Colonic mucosa (tissue), 4 donors: ENCODE measurements around the gene ZNF440. TPM values are rescaled to one million over a fixed set of nuclear protein-coding genes. Genes with fewer than 3 reads are reported as not detected.

Experiments
- DNase-seq: peaks from one replicate; pipeline ENCODE4 v3.0.0-alpha.2; 2020
- H3K27ac ChIP-seq: fragments of 200-600 bp; one replicate; pipeline ENCODE4 v1.8.0; 2021
- H3K27me3 ChIP-seq: fragments of 200-600 bp; one replicate; pipeline ENCODE4 v1.8.0; 2021
- H3K36me3 ChIP-seq: fragments of 200-600 bp; one replicate; pipeline ENCODE4 v1.8.0; 2021
- H3K4me1 ChIP-seq: fragments of 200-600 bp; one replicate; pipeline ENCODE4 v1.8.0; 2021; ENCODE audit warnings: mild to moderate bottlenecking
- H3K4me3 ChIP-seq: fragments of 200-600 bp; one replicate; pipeline ENCODE4 v1.8.0; 2021
- H3K9ac ChIP-seq, 2 donors: one replicate each; pipeline ENCODE4 v1.7.0; 2013; ENCODE audit warnings: control low read depth in 2 of 2, low read depth in 2 of 2, low read length in 2 of 2
- H3K9me3 ChIP-seq: fragments of 200-600 bp; one replicate; pipeline ENCODE4 v1.8.0; 2021
- intact Hi-C: fragments of 100-400 bp; cut with DNase I; formaldehyde crosslinking; loops from one replicate; pipeline ENCODE4 v1.14.1; 2022
- total RNA-seq, 2 donors: library from RNA; stranded (reverse); fragmentation: NEBNext Ultra II Directional in 1 of 2; extraction: Animal tissue kit (Norgen Biotek cat#: 25700) in 1 of 2; gene quantifications; one replicate each; pipeline ENCODE4 v1.2.1, GENCODE V29; 2021
- TF ChIP-seq, protein P1 (sequence below): fragments of 200-600 bp; IDR thresholded peaks from one replicate; pipeline ENCODE4 v1.8.0; 2022; ENCODE audit warnings: antibody characterized with exemption, mild to moderate bottlenecking
- donor health status: healthy.
- donor health status: DM: no; HTN: no; CAD: no.
- donor health status: DM: no; HTN: no; CAD: no.

Gene ZNF440
- total RNA-seq, 2 donors from 2014 or later = 31.4 to 32.2 TPM

DNA sequence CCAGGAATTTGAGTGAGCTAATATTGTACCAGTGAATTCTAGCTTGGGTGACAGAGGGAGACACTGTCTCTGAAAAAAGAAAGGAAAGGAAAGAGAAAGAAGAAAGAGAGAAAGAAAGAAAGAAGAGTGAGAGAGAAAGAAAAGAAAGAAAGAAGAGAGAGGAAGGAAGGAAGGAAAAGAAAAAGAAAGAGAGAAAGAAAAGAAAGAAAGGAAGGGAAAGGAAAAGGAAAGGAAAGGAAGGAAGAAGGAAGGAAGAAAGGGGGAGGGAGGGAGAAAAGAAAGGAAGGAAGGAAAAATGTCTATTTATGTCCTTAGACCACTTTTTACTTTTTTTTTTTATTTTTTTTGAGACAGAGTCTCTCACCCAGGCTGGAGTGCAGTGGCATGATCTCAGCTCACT lies 21.1 kb upstream of the ZNF440 start:
- intact Hi-C loops = no loop called here
- no peak for DNase-seq
- TF ChIP-seq, protein P1, sequence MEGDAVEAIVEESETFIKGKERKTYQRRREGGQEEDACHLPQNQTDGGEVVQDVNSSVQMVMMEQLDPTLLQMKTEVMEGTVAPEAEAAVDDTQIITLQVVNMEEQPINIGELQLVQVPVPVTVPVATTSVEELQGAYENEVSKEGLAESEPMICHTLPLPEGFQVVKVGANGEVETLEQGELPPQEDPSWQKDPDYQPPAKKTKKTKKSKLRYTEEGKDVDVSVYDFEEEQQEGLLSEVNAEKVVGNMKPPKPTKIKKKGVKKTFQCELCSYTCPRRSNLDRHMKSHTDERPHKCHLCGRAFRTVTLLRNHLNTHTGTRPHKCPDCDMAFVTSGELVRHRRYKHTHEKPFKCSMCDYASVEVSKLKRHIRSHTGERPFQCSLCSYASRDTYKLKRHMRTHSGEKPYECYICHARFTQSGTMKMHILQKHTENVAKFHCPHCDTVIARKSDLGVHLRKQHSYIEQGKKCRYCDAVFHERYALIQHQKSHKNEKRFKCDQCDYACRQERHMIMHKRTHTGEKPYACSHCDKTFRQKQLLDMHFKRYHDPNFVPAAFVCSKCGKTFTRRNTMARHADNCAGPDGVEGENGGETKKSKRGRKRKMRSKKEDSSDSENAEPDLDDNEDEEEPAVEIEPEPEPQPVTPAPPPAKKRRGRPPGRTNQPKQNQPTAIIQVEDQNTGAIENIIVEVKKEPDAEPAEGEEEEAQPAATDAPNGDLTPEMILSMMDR = no peak
- H3K36me3 ChIP-seq = no peaks in the 10 kb centered on the region
- no peak overlapping the region for H3K4me3 ChIP-seq
- H3K27me3 ChIP-seq = no peaks in the 10 kb centered on the region
- no peak overlapping the region for H3K9ac ChIP-seq
- no peaks in the 10 kb centered on the region for H3K9me3 ChIP-seq
- no peak overlapping the region for H3K27ac ChIP-seq
- peaks cover 4% of the 10 kb centered on the region for H3K4me1 ChIP-seq

DNA sequence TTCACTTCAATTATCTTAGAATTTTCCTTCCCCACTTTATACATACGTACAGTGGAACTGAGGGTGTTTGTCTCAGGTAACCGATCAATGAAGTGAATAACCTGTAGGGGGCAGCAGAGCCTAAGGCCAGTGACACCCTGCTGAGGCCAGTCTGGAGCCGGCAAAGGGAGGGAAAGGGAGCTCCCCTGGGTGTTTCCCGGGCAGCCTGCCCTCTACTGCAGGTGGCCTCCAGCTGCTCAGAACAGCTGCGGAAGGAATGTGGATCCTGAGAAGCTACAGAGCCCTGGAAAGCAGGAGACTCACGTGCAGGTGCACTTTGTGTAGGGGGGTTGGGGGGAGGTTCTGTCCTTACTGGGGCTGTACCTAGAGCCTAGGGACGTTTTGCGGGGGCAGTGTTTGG lies 16.6 kb upstream of the ZNF440 start:
- H3K36me3 ChIP-seq = no peaks in the 10 kb centered on the region
- H3K4me1 ChIP-seq = peaks cover 6% of the 10 kb centered on the region
- TF ChIP-seq, protein P1 = peak; percentile 75
- intact Hi-C loops = loop anchor here (5.0 kb wide), 2 partner anchors 190 to 345 kb away; partner anchors contain the start of gene ZNF20
- H3K4me3 ChIP-seq = no peak overlapping the region
- no peaks in the 10 kb centered on the region for H3K27me3 ChIP-seq
- no peak overlapping the region for H3K9ac ChIP-seq
- H3K9me3 ChIP-seq = no peaks in the 10 kb centered on the region
- DNase-seq = peak; percentile 96
- peak overlapping the region; percentile 70 for H3K27ac ChIP-seq

DNA sequence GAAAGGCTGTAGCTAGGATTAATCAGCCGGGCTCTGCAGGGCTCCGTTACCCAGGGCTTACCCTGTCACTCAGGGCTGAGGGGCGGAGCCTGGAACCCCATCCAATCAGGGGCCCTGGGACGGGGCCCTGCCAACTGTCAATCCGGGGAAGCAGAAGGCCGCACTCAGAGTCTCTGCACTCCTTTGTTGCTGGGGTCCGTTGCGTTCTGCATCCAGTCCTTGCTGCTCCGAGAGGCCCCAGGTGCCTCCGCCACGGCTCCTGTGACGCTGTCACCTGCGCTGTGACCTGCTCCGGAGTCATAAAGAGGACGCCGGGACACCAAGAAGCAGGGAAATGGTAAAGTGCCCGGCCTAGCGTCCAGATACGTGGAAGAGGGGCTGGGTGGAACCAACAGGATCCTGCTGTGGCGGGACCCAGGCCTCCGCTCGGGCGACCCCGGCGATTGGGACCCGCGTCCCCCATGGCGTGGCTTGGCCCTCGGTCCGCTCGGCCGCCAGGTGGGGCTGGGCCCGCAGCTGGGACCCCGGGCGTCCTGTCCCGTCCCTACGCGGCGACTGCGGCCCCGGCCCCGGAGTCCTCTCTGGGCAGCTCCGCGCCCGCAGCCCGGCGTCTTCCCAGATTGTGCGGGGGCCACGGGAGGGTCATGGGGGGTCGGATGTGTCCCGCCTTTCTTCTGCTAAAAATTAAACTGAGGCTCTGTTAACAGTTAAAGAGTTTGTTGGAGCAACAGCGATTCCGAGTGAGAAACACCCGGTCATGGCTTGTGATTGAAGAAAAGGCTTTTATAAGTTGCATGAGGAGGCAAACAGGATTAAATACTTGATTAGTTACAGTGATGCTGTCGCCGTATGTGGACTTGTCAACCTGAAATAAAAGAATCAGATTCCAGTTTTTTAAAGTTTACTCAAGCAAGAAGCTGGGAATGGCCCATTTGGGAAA lies 15.4 kb upstream of the ZNF440 start, which contains the start of gene ZNF491:
Gene ZNF491 (plus strand): TSS at position 133 of the 940 bp plus-strand sequence. CDS start 7,431 bp downstream, outside the sequence.
- no peaks in the 10 kb centered on the region for H3K36me3 ChIP-seq
- H3K27ac ChIP-seq = peak within 1 kb of the TSS; percentile 70
- intact Hi-C loops = loop anchor here (5.0 kb wide), 2 partner anchors 189 to 344 kb away; partner anchors contain the start of gene ZNF20
- H3K27me3 ChIP-seq = no peaks in the 10 kb centered on the region
- H3K4me3 ChIP-seq = peak within 1 kb of the TSS; percentile 80
- TF ChIP-seq, protein P1 = no peak
- DNase-seq = peak; percentile 97
- peaks cover 6% of the 10 kb centered on the region for H3K4me1 ChIP-seq
- peak within 1 kb of the TSS; percentile 67 to 87 for H3K9ac ChIP-seq
- no peaks in the 10 kb centered on the region for H3K9me3 ChIP-seq

DNA sequence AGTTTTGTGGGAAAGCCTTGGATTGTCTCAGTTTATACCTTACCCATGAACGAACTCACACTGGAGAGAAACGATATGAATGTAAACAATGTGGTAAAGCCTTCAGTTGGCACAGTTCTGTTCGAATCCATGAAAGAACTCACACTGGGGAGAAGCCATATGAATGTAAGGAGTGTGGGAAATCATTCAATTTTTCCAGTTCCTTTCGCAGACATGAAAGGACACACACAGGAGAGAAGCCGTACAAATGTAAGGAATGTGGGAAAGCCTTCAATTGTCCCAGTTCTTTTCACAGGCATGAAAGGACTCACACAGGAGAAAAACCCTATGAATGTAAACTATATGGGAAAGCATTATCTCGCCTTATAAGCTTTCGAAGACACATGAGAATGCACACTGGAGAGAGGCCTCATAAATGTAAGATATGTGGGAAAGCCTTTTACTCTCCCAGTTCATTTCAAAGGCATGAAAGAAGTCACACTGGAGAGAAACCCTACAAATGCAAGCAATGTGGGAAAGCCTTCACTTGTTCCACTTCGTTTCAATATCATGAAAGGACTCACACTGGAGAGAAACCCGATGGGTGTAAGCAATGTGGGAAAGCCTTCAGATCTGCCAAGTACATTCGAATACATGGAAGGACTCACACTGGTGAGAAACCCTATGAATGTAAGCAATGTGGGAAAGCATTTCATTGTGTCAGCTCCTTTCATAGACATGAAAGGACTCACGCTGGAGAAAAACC lies 7.5 kb upstream of the ZNF440 start:
- intact Hi-C loops = no loop called here
- Histone ChIP-seq H3K9ac (no peak overlapping the region), H3K27me3 (no peaks in the 10 kb centered on the region), H3K9me3 (peaks cover 17% of the 10 kb centered on the region), H3K4me3 (no peak overlapping the region), H3K36me3 (no peaks in the 10 kb centered on the region), H3K27ac (no peak overlapping the region), H3K4me1 (no peaks in the 10 kb centered on the region)
- DNase-seq = no peak
- TF ChIP-seq, protein P1 = no peak

DNA sequence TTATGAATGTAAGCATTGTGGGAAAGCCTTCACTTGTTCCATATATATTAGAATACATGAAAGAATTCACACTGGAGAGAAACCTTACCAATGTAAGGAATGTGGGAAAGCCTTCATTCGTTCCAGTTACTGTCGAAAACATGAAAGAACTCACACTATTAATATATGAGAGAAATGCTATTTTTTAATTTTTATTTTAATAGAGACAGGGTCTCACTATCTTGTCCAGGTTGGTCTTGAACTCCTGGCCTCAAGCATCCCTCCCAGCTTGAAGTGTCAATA lies 7.0 kb upstream of the ZNF440 start:
- Histone ChIP-seq H3K9ac (no peak overlapping the region), H3K9me3 (peaks cover 17% of the 10 kb centered on the region), H3K36me3 (no peaks in the 10 kb centered on the region), H3K4me1 (no peaks in the 10 kb centered on the region), H3K27ac (no peak overlapping the region), H3K4me3 (no peak overlapping the region), H3K27me3 (no peaks in the 10 kb centered on the region)
- no peak for DNase-seq
- intact Hi-C loops = no loop called here
- TF ChIP-seq, protein P1 = no peak
